A673 (cell line): ENCODE data around the gene ARAP2.

ENCODE experiments used
- CTCF ChIP-seq: fragments of 300-800, 200-600 bp; sonication (generic); conservative IDR thresholded peaks from 2 replicates; pipeline ENCODE4 v1.5.1; 2017; ENCODE audit warnings: low read depth, mild to moderate bottlenecking, antibody characterized with exemption, low read length, moderate library complexity, mixed read lengths
- EZH2 ChIP-seq: fragments of 200-600 bp; sonication (generic); IDR thresholded peaks from 2 replicates; pipeline ENCODE4 v1.6.1; 2017; ENCODE audit warnings: borderline replicate concordance, low read depth, mild to moderate bottlenecking, mixed read lengths, antibody characterized with exemption, low read length; ENCODE audit not compliant: poor library complexity, severe bottlenecking

DNA sequence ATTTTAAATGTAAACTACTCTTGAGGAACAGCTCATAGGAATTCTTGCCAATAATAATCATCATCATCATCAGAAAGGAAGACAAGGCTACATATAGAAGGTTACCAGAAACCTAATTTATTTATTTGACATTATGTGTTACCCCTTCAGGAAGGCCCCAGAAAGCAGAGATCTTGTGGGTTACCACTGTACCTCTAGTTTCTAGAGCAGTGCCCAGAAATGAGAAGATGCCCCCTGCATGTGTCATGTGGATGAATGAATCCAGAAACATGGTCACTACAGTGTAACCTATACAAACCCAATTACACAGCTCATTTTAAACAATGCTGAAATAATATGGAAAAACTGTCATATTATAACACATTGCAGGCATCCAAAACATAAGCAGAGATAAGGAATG lies 70.4 kb downstream of the ARAP2 start:
- TF ChIP-seq CTCF (no peak), EZH2 (no peak)
